IMR-90 (cell line): Measurements from ENCODE around the gene RPN2. TPM values are rescaled to one million over a fixed set of nuclear protein-coding genes. Genes with fewer than 3 reads are reported as not detected.

Experiments
- ATAC-seq: fragments of 200-7000 bp; cut with Tn5 transposase; 2 replicates; pipeline ENCODE4 v1.9.1; 2020; ENCODE audit warnings: low read depth, mild to moderate bottlenecking, moderate library complexity
- BruUV-seq: library from RNA; stranded (reverse); fragments of 400-500 nt; replicated peaks from 2 replicates; lab custom pipeline; 2021; lab: Mats Ljungman, UMichigan
- CTCF ChIA-PET: fragments of 300-600 bp; formaldehyde crosslinking; extraction: SDS; loops from one replicate; lab custom pipeline; 2021; ENCODE audit warnings: antibody characterized with exemption; lab: Yijun Ruan, JAX
- POLR2A ChIA-PET: fragments of 300-600 bp; sonication (Branson Sonifier 250); formaldehyde crosslinking; loops from one replicate; lab custom pipeline; 2022; ENCODE audit warnings: antibody characterized with exemption; ENCODE audit not compliant: unreplicated experiment; lab: Charles Lee
- DNase-seq: peaks from one replicate; pipeline ENCODE4 v3.0.0; 2013
- H2AFZ ChIP-seq: replicated peaks from 2 replicates; pipeline ENCODE3; 2013; ENCODE audit warnings: low read length, mild to moderate bottlenecking; ENCODE audit not compliant: poor library complexity
- H2AK5ac ChIP-seq: 2 replicates; pipeline ENCODE4 v1.6.1; 2013; ENCODE audit warnings: low read depth, low read length, inconsistent platforms
- H2AK9ac ChIP-seq: replicated peaks from 2 replicates; pipeline ENCODE3; 2013; ENCODE audit warnings: mild to moderate bottlenecking, low read depth, low read length, moderate library complexity; ENCODE audit not compliant: poor library complexity
- H2BK120ac ChIP-seq: 2 replicates; pipeline ENCODE4 v1.6.1; 2013; ENCODE audit warnings: low read depth, low read length, inconsistent platforms
- H2BK15ac ChIP-seq: 3 replicates; pipeline ENCODE4 v1.6.1; 2013; ENCODE audit warnings: low read depth, low read length, inconsistent platforms
- H2BK20ac ChIP-seq: 2 replicates; pipeline ENCODE4 v1.6.1; 2013; ENCODE audit warnings: low read depth, mild to moderate bottlenecking, inconsistent platforms, low read length, moderate library complexity
- H2BK5ac ChIP-seq: 2 replicates; pipeline ENCODE4 v1.6.1; 2013; ENCODE audit warnings: mild to moderate bottlenecking, low read depth, low read length, inconsistent platforms; ENCODE audit not compliant: poor library complexity, severe bottlenecking
- H3K14ac ChIP-seq: replicated peaks from 2 replicates; pipeline ENCODE4 v1.6.1; 2013; ENCODE audit warnings: low read depth, low read length, inconsistent platforms
- H3K18ac ChIP-seq: 2 replicates; pipeline ENCODE4 v1.6.1; 2013; ENCODE audit warnings: low read depth, low read length, control low read depth
- H3K23ac ChIP-seq: 2 replicates; pipeline ENCODE4 v1.6.1; 2013; ENCODE audit warnings: low read depth, low read length, inconsistent platforms
- H3K27ac ChIP-seq: 2 replicates; pipeline ENCODE4 v1.5.1; 2013; ENCODE audit warnings: mild to moderate bottlenecking, control low read depth, low read length; ENCODE audit not compliant: insufficient read depth
- H3K27me3 ChIP-seq: 2 replicates; pipeline ENCODE4 v1.6.1; 2013; ENCODE audit warnings: low read length; ENCODE audit not compliant: control insufficient read depth, insufficient read depth
- H3K36me3 ChIP-seq: 2 replicates; pipeline ENCODE4 v1.6.1; 2013; ENCODE audit warnings: low read length, mixed read lengths; ENCODE audit not compliant: control insufficient read depth, insufficient read depth
- H3K4ac ChIP-seq: 2 replicates; pipeline ENCODE4 v1.6.1; 2013; ENCODE audit warnings: low read depth, low read length, inconsistent platforms
- H3K4me1 ChIP-seq: 2 replicates; pipeline ENCODE4 v1.6.1; 2013; ENCODE audit warnings: low read length, mixed read lengths; ENCODE audit not compliant: control insufficient read depth, insufficient read depth
- H3K4me2 ChIP-seq: 2 replicates; pipeline ENCODE4 v1.6.1; 2013; ENCODE audit warnings: low read depth, mild to moderate bottlenecking, control low read depth, low read length, moderate library complexity
- H3K4me3 ChIP-seq: 2 replicates; pipeline ENCODE4 v1.5.1; 2013; ENCODE audit warnings: low read depth, mild to moderate bottlenecking, control low read depth, low read length, moderate library complexity; ENCODE audit not compliant: insufficient read depth
- H3K56ac ChIP-seq: 2 replicates; pipeline ENCODE4 v1.6.1; 2013; ENCODE audit warnings: low read length, inconsistent platforms; ENCODE audit not compliant: insufficient read depth; ENCODE audit errors: extremely low read depth
- H3K79me1 ChIP-seq, 2 experiments: 2 replicates each; pipeline ENCODE4 v1.6.1; 2013; ENCODE audit warnings: low read length in 2 of 2, inconsistent platforms in 1 of 2, low read depth in 1 of 2
- H3K9ac ChIP-seq: 2 replicates; pipeline ENCODE4 v1.6.1; 2013; ENCODE audit warnings: low read depth, low read length, control low read depth
- H3K9me1 ChIP-seq: 2 replicates; pipeline ENCODE4 v1.6.1; 2013; ENCODE audit warnings: low read length, inconsistent platforms; ENCODE audit not compliant: insufficient read depth
- H3K9me3 ChIP-seq: 2 replicates; pipeline ENCODE4 v1.6.1; 2013; ENCODE audit warnings: low read length; ENCODE audit not compliant: control insufficient read depth, insufficient read depth
- H4K20me1 ChIP-seq: 2 replicates; pipeline ENCODE4 v1.6.1; 2013; ENCODE audit warnings: low read length, inconsistent platforms; ENCODE audit not compliant: insufficient read depth
- H4K5ac ChIP-seq: 2 replicates; pipeline ENCODE4 v1.6.1; 2013; ENCODE audit warnings: mild to moderate bottlenecking, low read depth, low read length, control low read depth
- H4K8ac ChIP-seq, 2 experiments: 2 replicates each; pipeline ENCODE4 v1.6.1; 2013; ENCODE audit warnings: low read depth in 2 of 2, low read length in 2 of 2, control low read depth in 1 of 2, inconsistent platforms in 1 of 2
- H4K91ac ChIP-seq: 2 replicates; pipeline ENCODE4 v1.6.1; 2013; ENCODE audit warnings: low read depth, low read length, inconsistent platforms; ENCODE audit not compliant: insufficient read depth
- BHLHE40 ChIP-seq: fragments of 150-350 bp; IDR thresholded peaks from 2 replicates; pipeline ENCODE4 v1.6.1; 2016; ENCODE audit warnings: mild to moderate bottlenecking, low read depth, low read length
- CEBPB ChIP-seq: IDR thresholded peaks from 2 replicates; pipeline ENCODE4 v1.6.1; 2012; ENCODE audit warnings: low read depth, low read length, improper control_type of control experiment
- CHD1 ChIP-seq: IDR thresholded peaks from 2 replicates; pipeline ENCODE4 v1.6.1; 2012; ENCODE audit warnings: low read depth, low read length, improper control_type of control experiment
- CTCF ChIP-seq: conservative IDR thresholded peaks from 2 replicates; pipeline ENCODE4 v1.5.1; 2012; ENCODE audit warnings: mild to moderate bottlenecking, low read depth, low read length, improper control_type of control experiment
- ELK1 ChIP-seq: fragments of 150-350 bp; IDR thresholded peaks from 2 replicates; pipeline ENCODE4 v1.6.1; 2016; ENCODE audit warnings: low read depth, mild to moderate bottlenecking, low read length, moderate library complexity, borderline replicate concordance
- FOS ChIP-seq: fragments of 150-350 bp; IDR thresholded peaks from 2 replicates; pipeline ENCODE4 v1.6.1; 2016; ENCODE audit warnings: low read depth, low read length
- MAFK ChIP-seq: IDR thresholded peaks from 2 replicates; pipeline ENCODE4 v1.6.1; 2012; ENCODE audit warnings: low read depth, low read length, improper control_type of control experiment
- MAZ ChIP-seq: IDR thresholded peaks from 2 replicates; pipeline ENCODE4 v1.6.1; 2012; ENCODE audit warnings: low read depth, mild to moderate bottlenecking, low read length, improper control_type of control experiment, moderate library complexity, borderline replicate concordance
- MXI1 ChIP-seq: IDR thresholded peaks from 2 replicates; pipeline ENCODE4 v1.6.1; 2012; ENCODE audit warnings: low read depth, mild to moderate bottlenecking, low read length, moderate library complexity, borderline replicate concordance
- NFE2L2 ChIP-seq: fragments of 150-350 bp; IDR thresholded peaks from 2 replicates; pipeline ENCODE4 v1.6.1; 2016; ENCODE audit warnings: low read depth, mild to moderate bottlenecking, low read length
- POLR2A ChIP-seq: IDR thresholded peaks from 2 replicates; pipeline ENCODE4 v1.6.1; 2012; ENCODE audit warnings: mild to moderate bottlenecking, low read depth, low read length
- RAD21 ChIP-seq: IDR thresholded peaks from 2 replicates; pipeline ENCODE4 v1.6.1; 2012; ENCODE audit warnings: low read length, improper control_type of control experiment
- RCOR1 ChIP-seq: IDR thresholded peaks from 2 replicates; pipeline ENCODE4 v1.6.1; 2012; ENCODE audit warnings: mild to moderate bottlenecking, low read length, improper control_type of control experiment; ENCODE audit not compliant: insufficient replicate concordance
- RFX5 ChIP-seq: IDR thresholded peaks from 2 replicates; pipeline ENCODE4 v1.8.0; 2012; ENCODE audit warnings: low read depth, mild to moderate bottlenecking, low read length, moderate library complexity
- SMC3 ChIP-seq: fragments of 150-350 bp; IDR thresholded peaks from 2 replicates; pipeline ENCODE4 v1.6.1; 2016; ENCODE audit warnings: low read depth, mild to moderate bottlenecking, antibody characterized with exemption, low read length, moderate library complexity
- USF2 ChIP-seq: fragments of 150-350 bp; IDR thresholded peaks from 2 replicates; pipeline ENCODE4 v1.6.1; 2017; ENCODE audit warnings: mild to moderate bottlenecking, antibody characterized with exemption, low read length, low read depth
- WGBS, 2 experiments: methylation state at CpG; one replicate each; pipeline versions ENCODE4 v1.1.5 to v1.1.7; 2013; ENCODE audit warnings: missing lambda C conversion rate in 2 of 2; ENCODE audit not compliant: insufficient read length in 1 of 2; ENCODE audit errors: extremely low coverage in 2 of 2; 5-methylcytosine and 5-hydroxymethylcytosine counted together
- dilution Hi-C: fragments of 300-500 bp; cut with HindIII; formaldehyde crosslinking; loops from one replicate; pipeline ENCODE4 v1.14.3; 2018; ENCODE audit warnings: low sequenced_read_pairs; ENCODE audit not compliant: unreplicated experiment
- in situ Hi-C: fragments of 300-500 bp; cut with MboI; formaldehyde crosslinking; loops from 3 replicates; pipeline ENCODE4 v1.14.3; 2019; ENCODE audit warnings: low sequenced_read_pairs, inconsistent platforms, mixed read lengths
- intact Hi-C: fragments of 100-400 bp; cut with micrococcal nuclease; formaldehyde crosslinking; loops from 2 replicates; pipeline ENCODE4 v1.10.0; 2022
- polyA plus RNA-seq, 3 experiments: library from polyadenylated mRNA; depleted of rRNA; stranded (reverse); fragments of >200 nt; gene quantifications; 2 replicates each; pipeline ENCODE4 v1.2.3, GENCODE V29; 2012; ENCODE audit warnings: low replicate concordance in 1 of 3
- total RNA-seq: library from RNA; depleted of rRNA; stranded (reverse); fragments of >200 nt; gene quantifications from 2 replicates; pipeline ENCODE4 v1.2.3, GENCODE V29; 2012

Gene RPN2
- total and polyA plus RNA-seq, 2 of the 4 experiments (the other 2 are of a cell fraction): 305 to 481 TPM

GRCh38 chr20:37253087-37253486, 74.0 kb downstream of the RPN2 start:
- Histone ChIP-seq H3K56ac (no peak overlapping the region), H2BK5ac (no peak overlapping the region), H3K9me3 (peaks cover 6% of the 10 kb centered on the region), H3K9me1 (no peaks in the 10 kb centered on the region), H2BK20ac (no peak overlapping the region), H3K27me3 (peaks cover 19% of the 10 kb centered on the region), H2BK15ac (no peak overlapping the region), H4K20me1 (no peaks in the 10 kb centered on the region), H4K91ac (no peak overlapping the region), H2AK9ac (no peak overlapping the region), H3K27ac (no peak overlapping the region), H4K5ac (no peak overlapping the region), H3K4me3 (no peak overlapping the region), H2AFZ (no peak overlapping the region), H3K4me1 (no peaks in the 10 kb centered on the region), H2AK5ac (no peak overlapping the region), H3K9ac (no peak overlapping the region), H3K79me1 (no peaks in the 10 kb centered on the region), H3K36me3 (no peaks in the 10 kb centered on the region), H3K4ac (no peak overlapping the region), H3K14ac (no peak overlapping the region; the same call in 1 of the 2 replicates), H4K8ac (no peak overlapping the region), H3K4me2 (no peak overlapping the region), H3K23ac (no peak overlapping the region), H3K18ac (no peak overlapping the region), H2BK120ac (no peak overlapping the region)
- POLR2A ChIA-PET: no interaction called here
- WGBS, 2 experiments: 100% methylated on average over 2 of the region's 12 CpGs; no CpG with 5 or more reads in 1 of the 2 experiments
- CTCF ChIA-PET: interaction anchor here (0.6 kb wide), 1 partner anchor 22 kb away, joined by 3 read pairs; no protein-coding TSS in a partner anchor
- in situ Hi-C loops: loop anchor here (25.0 kb wide), 1 partner anchor 1134 kb away; no protein-coding TSS in a partner anchor
- no peak for TF ChIP-seq USF2
- no peak for TF ChIP-seq NFE2L2
- TF ChIP-seq CEBPB: no peak
- no peak for TF ChIP-seq POLR2A
- TF ChIP-seq RFX5: no peak
- TF ChIP-seq SMC3: no peak
- TF ChIP-seq MXI1: no peak
- TF ChIP-seq CHD1: no peak
- TF ChIP-seq BHLHE40: no peak
- TF ChIP-seq CTCF: no peak
- TF ChIP-seq RCOR1: no peak
- TF ChIP-seq MAZ: no peak
- TF ChIP-seq FOS: no peak
- TF ChIP-seq RAD21: no peak
- no peak for TF ChIP-seq MAFK
- no peak for TF ChIP-seq ELK1
- no TSS peak for BruUV-seq
- ATAC-seq (no peak), DNase-seq (no peak)
- intact Hi-C loops: no loop called here
- dilution Hi-C loops: no loop called here
